AG10803 (cell line): ENCODE data around the gene KLF13.

Source experiments
- DNase-seq: peaks from one replicate; pipeline ENCODE4 v3.0.0; 2010; ENCODE audit warnings: low read depth
- H3K4me3 ChIP-seq: 2 replicates; pipeline ENCODE4 v1.5.1; 2011; ENCODE audit warnings: mild to moderate bottlenecking, low read length, control low read depth
- CTCF ChIP-seq: conservative IDR thresholded peaks from 2 replicates; pipeline ENCODE4 v1.5.1; 2011; ENCODE audit warnings: mild to moderate bottlenecking, low read length, control low read depth, inconsistent platforms

KLF13 gene

GRCh38 chr15:31407376-31407775, 80.7 kb downstream of the KLF13 start:
- no peak for DNase-seq
- no peak for TF ChIP-seq CTCF
- no peak overlapping the region for H3K4me3 ChIP-seq

GRCh38 chr15:31407851-31408250, 81.2 kb downstream of the KLF13 start:
- no peak for TF ChIP-seq CTCF
- H3K4me3 ChIP-seq, result no peak overlapping the region
- DNase-seq, result no peak

GRCh38 chr15:31408724-31409123, 82.1 kb downstream of the KLF13 start:
- H3K4me3 ChIP-seq, result no peak overlapping the region
- no peak for DNase-seq
- TF ChIP-seq CTCF, result no peak

- TF ChIP-seq CTCF, result no peak
- DNase-seq, result no peak
- H3K4me3 ChIP-seq, result no peak overlapping the region
These were observed 82.5 kb downstream of the KLF13 start for GRCh38 chr15:31409171-31409570.

GRCh38 chr15:31412824-31413223, 86.2 kb downstream of the KLF13 start:
- no peak for TF ChIP-seq CTCF
- DNase-seq, result no peak
- H3K4me3 ChIP-seq, result no peak overlapping the region

GRCh38 chr15:31415201-31415600, 88.6 kb downstream of the KLF13 start:
- DNase-seq, result no peak
- no peak overlapping the region for H3K4me3 ChIP-seq
- no peak for TF ChIP-seq CTCF

GRCh38 chr15:31419820-31420219, 93.2 kb downstream of the KLF13 start:
- no peak overlapping the region for H3K4me3 ChIP-seq

More at GRCh38 chr15:31419820-31420219, 93.2 kb downstream of the KLF13 start:
- TF ChIP-seq CTCF, result no peak
- DNase-seq, result no peak
